Tibial artery (tissue), 4 donors: ENCODE measurements around the gene PPP2R5B.
"Not testable (repeated sequence)": the region's sequence is repeated elsewhere in the genome, so short reads cannot be mapped to it uniquely, and the experiment has no call there.

Experiments used
- DNase-seq, 2 donors: peaks; one replicate each; pipeline ENCODE4 v3.0.0-alpha.2; 2019
- H3K27ac ChIP-seq, 2 donors: fragments of 200-600 bp; sonication (generic) in 1 of 2; 1 replicate in 1 of 2; 2 replicates in 1 of 2; pipeline ENCODE4 v1.5.1; 2018 to 2019; ENCODE audit warnings: mild to moderate bottlenecking in 1 of 2
- H3K27me3 ChIP-seq, 2 donors: fragments of 200-600 bp; sonication (generic) in 1 of 2; one replicate each; pipeline versions ENCODE4 v1.5.1 to v1.6.0; 2016 to 2019
- H3K36me3 ChIP-seq, 3 donors: fragments of 200-600 bp; sonication (generic) in 2 of 3; one replicate each; pipeline ENCODE4 v1.5.1; 2016 to 2019; ENCODE audit warnings: mild to moderate bottlenecking in 2 of 3
- H3K4me1 ChIP-seq, 4 donors: fragments of 200-600 bp; sonication (generic) in 2 of 4; 1 replicate in 3 of 4; 2 replicates in 1 of 4; pipeline ENCODE4 v1.5.1; 2016 to 2019
- H3K4me3 ChIP-seq, 2 donors: fragments of 200-600 bp; sonication (generic) in 1 of 2; 1 replicate in 1 of 2; 2 replicates in 1 of 2; pipeline ENCODE4 v1.5.1; 2018 to 2019; ENCODE audit warnings: mild to moderate bottlenecking in 2 of 2
- H3K9me3 ChIP-seq, 3 donors: fragments of 200-600 bp; sonication (generic) in 1 of 3; one replicate each; pipeline ENCODE4 v1.5.1; 2016 to 2019
- intact Hi-C: fragments of 100-400 bp; cut with DNase I; formaldehyde crosslinking; loops from one replicate; pipeline ENCODE4 v1.15.0; 2023; ENCODE audit warnings: low total_unique reads
- TF ChIP-seq, protein P1 (sequence below), 2 experiments: fragments of 200-600 bp in 1 of 2; fragments of 450-650 bp in 1 of 2; IDR thresholded peaks; one replicate each; pipeline ENCODE4 v1.5.1; 2017 to 2019; ENCODE audit warnings: antibody characterized with exemption in 2 of 2, mild to moderate bottlenecking in 1 of 2, moderate library complexity in 1 of 2

Gene PPP2R5B

DNA sequence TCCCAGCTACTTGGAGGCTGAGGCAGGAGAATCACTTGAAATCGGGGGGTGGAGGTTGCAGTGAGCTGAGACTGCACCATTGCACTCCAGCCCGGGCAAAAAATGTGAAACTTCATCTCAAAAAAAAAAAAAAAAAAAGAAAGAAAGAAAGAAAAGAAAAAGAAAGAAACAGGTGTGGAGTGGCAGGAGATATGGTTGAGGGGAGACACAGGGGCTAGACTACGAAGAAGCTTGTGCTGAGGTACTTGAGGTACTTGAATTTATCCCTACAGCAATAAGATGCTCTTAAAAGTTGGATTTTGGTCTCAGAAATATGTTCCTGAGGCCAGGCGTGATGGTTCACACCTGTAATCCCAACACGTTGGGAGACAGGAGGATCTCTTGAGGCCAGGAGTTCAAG, 49.6 kb downstream of the PPP2R5B start:
- Histone ChIP-seq H3K4me1 (peaks cover 0 to 13% (median 9%) of the 10 kb centered on the region in 4 donors), H3K27me3 (peaks cover 0 to 6% of the 10 kb centered on the region in 2 donors), H3K4me3 (no peak overlapping the region), H3K9me3 (no peaks in the 10 kb centered on the region), H3K36me3 (no peaks in the 10 kb centered on the region), H3K27ac (no peak overlapping the region)
- TF ChIP-seq, protein P1, sequence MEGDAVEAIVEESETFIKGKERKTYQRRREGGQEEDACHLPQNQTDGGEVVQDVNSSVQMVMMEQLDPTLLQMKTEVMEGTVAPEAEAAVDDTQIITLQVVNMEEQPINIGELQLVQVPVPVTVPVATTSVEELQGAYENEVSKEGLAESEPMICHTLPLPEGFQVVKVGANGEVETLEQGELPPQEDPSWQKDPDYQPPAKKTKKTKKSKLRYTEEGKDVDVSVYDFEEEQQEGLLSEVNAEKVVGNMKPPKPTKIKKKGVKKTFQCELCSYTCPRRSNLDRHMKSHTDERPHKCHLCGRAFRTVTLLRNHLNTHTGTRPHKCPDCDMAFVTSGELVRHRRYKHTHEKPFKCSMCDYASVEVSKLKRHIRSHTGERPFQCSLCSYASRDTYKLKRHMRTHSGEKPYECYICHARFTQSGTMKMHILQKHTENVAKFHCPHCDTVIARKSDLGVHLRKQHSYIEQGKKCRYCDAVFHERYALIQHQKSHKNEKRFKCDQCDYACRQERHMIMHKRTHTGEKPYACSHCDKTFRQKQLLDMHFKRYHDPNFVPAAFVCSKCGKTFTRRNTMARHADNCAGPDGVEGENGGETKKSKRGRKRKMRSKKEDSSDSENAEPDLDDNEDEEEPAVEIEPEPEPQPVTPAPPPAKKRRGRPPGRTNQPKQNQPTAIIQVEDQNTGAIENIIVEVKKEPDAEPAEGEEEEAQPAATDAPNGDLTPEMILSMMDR (IDR thresholded peaks at IDR 0.05), result no peak
- intact Hi-C loops, result no loop called here
- no peak for DNase-seq

DNA sequence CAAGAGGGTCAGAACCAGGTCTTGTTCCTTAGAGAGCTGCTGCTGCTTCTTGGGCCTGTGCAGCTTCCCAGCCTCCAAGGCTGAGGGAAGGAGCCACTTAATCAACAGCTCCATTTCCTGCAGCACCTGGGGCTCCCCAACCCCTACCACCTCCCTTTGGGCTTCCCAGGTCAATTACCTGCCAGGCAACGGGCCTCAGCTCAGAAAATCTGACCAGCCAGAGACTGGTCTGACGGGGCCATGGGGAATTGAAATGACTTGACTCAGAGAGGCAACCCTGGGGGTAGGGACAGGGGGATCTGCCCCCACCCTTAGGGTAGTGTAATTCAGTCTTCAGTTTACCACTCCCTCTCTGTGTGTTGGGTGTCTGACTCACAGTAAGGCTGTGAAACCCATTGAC, 52.2 kb downstream of the PPP2R5B start:
- H3K36me3 ChIP-seq, result no peaks in the 10 kb centered on the region
- H3K27me3 ChIP-seq, result peaks cover 0 to 6% of the 10 kb centered on the region in 2 donors
- no peaks in the 10 kb centered on the region for H3K9me3 ChIP-seq
- H3K4me1 ChIP-seq, result peaks cover 0 to 10% (median 5%) of the 10 kb centered on the region in 4 donors
- no peak overlapping the region for H3K4me3 ChIP-seq
- DNase-seq, result no peak
- H3K27ac ChIP-seq, result no peak overlapping the region
- TF ChIP-seq, protein P1 (IDR thresholded peaks at IDR 0.05), result no peak
- intact Hi-C loops, result no loop called here

DNA sequence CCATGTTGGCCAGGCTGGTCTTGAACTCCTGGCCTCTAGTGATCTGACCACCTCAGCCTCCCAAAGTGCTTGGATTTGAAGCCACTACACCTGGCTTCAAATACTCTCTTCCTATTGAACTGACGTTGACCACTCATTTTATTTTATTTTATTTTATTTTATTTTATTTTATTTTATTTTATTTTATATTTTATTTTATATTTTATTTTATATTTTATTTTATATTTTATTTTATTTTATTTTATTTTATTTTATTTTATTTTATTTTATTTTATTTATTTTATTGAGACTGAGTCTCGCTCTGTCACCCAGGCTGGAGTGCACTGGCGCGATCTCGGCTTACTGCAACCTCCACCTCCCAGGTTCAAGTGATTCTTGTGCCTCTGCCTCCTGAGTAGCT, 58.9 kb downstream of the PPP2R5B start:
- H3K9me3 ChIP-seq, DNase-seq, H3K4me1 ChIP-seq, H3K36me3 ChIP-seq, H3K27ac ChIP-seq, intact Hi-C loops, H3K4me3 ChIP-seq: not testable (repeated sequence)
- peaks cover 0 to 12% of the 10 kb centered on the region in 2 donors for H3K27me3 ChIP-seq
